ENCODE data around the gene ZNF14. TPM values are rescaled to one million over a fixed set of nuclear protein-coding genes. Genes with fewer than 3 reads are reported as not detected.
A peak's percentile ranks its signal among the peaks of the same experiment; 100 is the strongest.

The ZNF14 gene
- total and polyA plus RNA-seq, 2 of the 13 experiments (the other 11 are each of a cell fraction or from before 2014, with no cell fraction given): 1.9 to 6.2 TPM

GRCh38 chr19:19776206-19777008 is 43.5 kb upstream of the ZNF14 start (continued):
- TF ChIP-seq LCORL (IDR thresholded peaks at IDR 0.05) (no peak), LCORL (CRISPR knock-in tag; IDR thresholded peaks at IDR 0.05) (peak; percentile 84), ZNF205 (CRISPR knock-in tag; IDR thresholded peaks at IDR 0.05) (no peak; the same call in 1 of the 2 replicates), ZNF619 (CRISPR knock-in tag; IDR thresholded peaks at IDR 0.05) (peak; percentile 85; the same call in 1 of the 2 replicates), ZNF780A (CRISPR knock-in tag; IDR thresholded peaks at IDR 0.05) (no peak), ZBTB21 (CRISPR knock-in tag; IDR thresholded peaks at IDR 0.05) (no peak), ZBTB46 (CRISPR knock-in tag; IDR thresholded peaks at IDR 0.05; ENCODE audit: borderline replicate concordance) (peak; percentile 6; the same call in 1 of the 2 replicates), CC2D1A (CRISPR knock-in tag; IDR thresholded peaks at IDR 0.05) (no peak), ZMYM2 (CRISPR knock-in tag; IDR thresholded peaks at IDR 0.05) (no peak), ZNF12 (CRISPR knock-in tag; IDR thresholded peaks at IDR 0.05) (no peak), ZBTB37 (CRISPR knock-in tag; IDR thresholded peaks at IDR 0.05) (no peak), KDM2A (CRISPR knock-in tag; IDR thresholded peaks at IDR 0.05; ENCODE audit: borderline replicate concordance, low read depth) (peak; percentile 46; the same call in 1 of the 2 replicates), BORCS8-MEF2B (CRISPR knock-in tag; IDR thresholded peaks at IDR 0.05) (no peak), MTERF4 (CRISPR knock-in tag; IDR thresholded peaks at IDR 0.05) (0 out of 2 replicates have a peak, but pooled peaks have one; percentile 26), BATF2 (CRISPR knock-in tag; IDR thresholded peaks at IDR 0.05) (no peak), ZNF180 (CRISPR knock-in tag; IDR thresholded peaks at IDR 0.05; ENCODE audit: borderline replicate concordance, low read depth) (no peak), PHF20 (CRISPR knock-in tag; IDR thresholded peaks at IDR 0.05) (peak; percentile 65), ZNF44 (CRISPR knock-in tag; IDR thresholded peaks at IDR 0.05) (no peak), POGK (CRISPR knock-in tag; conservative IDR thresholded peaks at IDR 0.05) (peak; percentile 88; the same call in 1 of the 2 replicates), NFKB2 (CRISPR knock-in tag; IDR thresholded peaks at IDR 0.05; ENCODE audit: borderline replicate concordance) (peak; percentile 71; the same call in 1 of the 2 replicates), ZNF234 (CRISPR knock-in tag; conservative IDR thresholded peaks at IDR 0.05) (no peak), ELF3 (CRISPR knock-in tag; IDR thresholded peaks at IDR 0.05) (peak; percentile 77), ZNF773 (CRISPR knock-in tag; IDR thresholded peaks at IDR 0.05; ENCODE audit: borderline replicate concordance) (no peak)
